ENCODE measurements around the gene RNF145.

DNA sequence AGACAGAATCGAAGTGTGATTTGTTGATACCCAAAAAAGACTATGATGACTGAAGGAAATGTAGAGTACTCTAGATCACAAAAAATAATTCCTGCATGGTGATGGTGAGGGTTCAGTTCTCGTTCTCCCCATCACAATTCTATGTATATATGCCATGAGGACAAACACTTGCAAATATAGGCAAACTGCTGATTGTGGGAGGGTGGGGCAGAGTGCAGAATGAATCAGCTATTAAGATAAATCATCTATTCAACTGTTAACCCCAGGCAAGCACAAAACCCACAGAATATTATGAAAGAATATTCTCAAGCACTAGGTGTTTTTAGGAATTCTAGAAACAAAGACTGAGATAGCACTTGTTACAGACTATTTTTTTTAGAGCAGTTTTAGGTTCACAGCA is 39.8 kb upstream of the RNF145 start:
- no peak for TF ChIP-seq ARNT (IDR thresholded peaks at IDR 0.05)
- TF ChIP-seq FOXM1 (IDR thresholded peaks at IDR 0.05; ENCODE audit: borderline replicate concordance), result no peak
- no peak for TF ChIP-seq NFRKB (IDR thresholded peaks at IDR 0.05)

All from HEK293T (cell line).